Adrenal gland (tissue), 12 donors: ENCODE results near the gene YBX1. TPM values are rescaled to one million over a fixed set of nuclear protein-coding genes. Genes with fewer than 3 reads are reported as not detected.
"Not testable (repeated sequence)": the region's sequence is repeated elsewhere in the genome, so short reads cannot be mapped to it uniquely, and the experiment has no call there.

Source experiments
- DNase-seq, 7 donors: peaks; one replicate each; pipeline ENCODE4 v3.0.0-alpha.2; 2019 to 2020
- H3K27ac ChIP-seq, 5 donors: fragments of 200-600 bp; sonication (generic) in 4 of 5; 1 replicate in 3 of 5; 2 replicates in 2 of 5; pipeline versions ENCODE4 v1.5.1 to v1.8.0; 2016 to 2020; ENCODE audit warnings: mild to moderate bottlenecking in 1 of 5
- H3K27me3 ChIP-seq: fragments of 200-600 bp; 2 replicates; pipeline ENCODE4 v1.8.0; 2021
- H3K36me3 ChIP-seq, 2 donors: fragments of 200-600 bp; replicated peaks in 1 of 2; 1 replicate in 1 of 2; 2 replicates in 1 of 2; pipeline versions ENCODE4 v1.5.1 to v1.8.0; 2018 to 2022
- H3K4me1 ChIP-seq, 2 donors: fragments of 200-600 bp; replicated peaks in 1 of 2; 1 replicate in 1 of 2; 2 replicates in 1 of 2; pipeline versions ENCODE4 v1.5.1 to v1.8.0; 2018 to 2021
- H3K4me3 ChIP-seq, 4 donors: fragments of 200-600 bp; sonication (generic) in 3 of 4; one replicate each; pipeline ENCODE4 v1.5.1; 2016 to 2018
- H3K9me3 ChIP-seq, 3 donors: fragments of 200-600 bp; sonication (generic) in 1 of 3; replicated peaks in 1 of 3; 1 replicate in 2 of 3; 2 replicates in 1 of 3; pipeline versions ENCODE4 v1.5.1 to v1.8.0; 2016 to 2021
- POLR2A ChIP-seq, 2 donors: fragments of 450-650 bp; IDR thresholded peaks; one replicate each; pipeline ENCODE4 v1.6.1; 2017; ENCODE audit warnings: antibody characterized with exemption in 2 of 2, mild to moderate bottlenecking in 2 of 2, moderate library complexity in 1 of 2
- WGBS, 4 donors: extraction: QIAGEN DNeasy Blood & Tissue Kit in 2 of 4; methylation state at CpG; one replicate each; pipeline versions ENCODE4 v1.1.5 to v1.1.7; 2013 to 2017; 5-methylcytosine and 5-hydroxymethylcytosine counted together
- intact Hi-C, 2 donors: fragments of 100-400 bp; cut with DNase I; formaldehyde crosslinking; loops; one replicate each; pipeline versions ENCODE4 v1.14.1 to v1.15.0; 2022 to 2023
- polyA plus RNA-seq, 3 donors: library from polyadenylated mRNA; stranded (reverse); fragments of 200-250 nt in 2 of 3; fragments of 350-450 nt in 1 of 3; fragmentation: Illumina TruSeq in 1 of 3; extraction: RNeasy Lipid Tissue Mini Kit (QIAGEN cat#74804) in 1 of 3; gene quantifications; one replicate each; pipeline ENCODE4 v1.2.3, GENCODE V29; 2013 to 2014
- total RNA-seq, 9 donors: library from RNA; depleted of rRNA in 4 of 9; stranded (reverse); fragments of >200 nt in 4 of 9; fragments of 120-200 nt in 1 of 9; fragmentation: NEBNext Ultra II Directional in 1 of 9; extraction: Animal tissue kit (Norgen Biotek cat#: 25700) in 1 of 9; gene quantifications; one replicate each; pipeline versions ENCODE4 v1.1.0 to v1.2.4, GENCODE V29; 2013 to 2023
- TF ChIP-seq, protein P1 (sequence below), 6 experiments: fragments of 450-650 bp in 4 of 6; fragments of 200-600 bp in 2 of 6; sonication (generic) in 1 of 6; IDR thresholded peaks; 1 replicate in 5 of 6; 2 replicates in 1 of 6; pipeline versions ENCODE4 v1.5.1 to v1.8.0; 2016 to 2021; ENCODE audit warnings: antibody characterized with exemption in 6 of 6, mild to moderate bottlenecking in 2 of 6, moderate library complexity in 1 of 6
- donor health status: healthy with polysubstance abuse.
- donor health status: Bipolar disorder and iron deficiency.
- donor health status: DM: yes; HTN: yes; CAD: no.
- donor health status: DM: no; HTN: no; CAD: no.
- donor health status: DM: no; HTN: no; CAD: no.
- donor health status: DM: yes; HTN: yes; CAD: no.

Gene YBX1
- total and polyA plus RNA-seq, 12 donors, result 281 to 995 (median 338) TPM

DNA sequence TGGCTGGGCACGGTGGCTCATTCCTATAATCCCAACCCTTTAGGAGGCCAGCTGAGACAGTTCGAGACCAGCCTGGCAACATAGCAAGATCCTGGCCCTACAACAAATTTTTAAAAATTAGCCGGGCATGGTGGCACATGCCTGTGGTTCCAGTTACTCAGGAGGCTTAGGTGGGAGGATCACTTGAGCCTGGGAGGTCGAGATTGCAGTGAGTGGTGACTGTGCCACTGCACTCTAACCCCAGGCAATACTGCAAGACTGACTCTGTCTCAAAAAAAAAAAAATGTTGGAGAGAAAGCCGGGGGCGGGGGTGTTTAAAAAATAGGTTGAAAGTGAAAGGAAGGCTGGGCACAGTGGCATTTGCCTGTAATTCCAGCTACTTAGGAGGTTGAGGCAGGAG lies 41.3 kb downstream of the YBX1 start:
- intact Hi-C loops, result no loop called here
- Histone ChIP-seq H3K4me1 (no peaks in the 10 kb centered on the region), H3K4me3 (no peak overlapping the region), H3K27me3 (no peaks in the 10 kb centered on the region), H3K9me3 (no peaks in the 10 kb centered on the region), H3K27ac (no peak overlapping the region), H3K36me3 (no peaks in the 10 kb centered on the region)
- TF ChIP-seq, protein P1, sequence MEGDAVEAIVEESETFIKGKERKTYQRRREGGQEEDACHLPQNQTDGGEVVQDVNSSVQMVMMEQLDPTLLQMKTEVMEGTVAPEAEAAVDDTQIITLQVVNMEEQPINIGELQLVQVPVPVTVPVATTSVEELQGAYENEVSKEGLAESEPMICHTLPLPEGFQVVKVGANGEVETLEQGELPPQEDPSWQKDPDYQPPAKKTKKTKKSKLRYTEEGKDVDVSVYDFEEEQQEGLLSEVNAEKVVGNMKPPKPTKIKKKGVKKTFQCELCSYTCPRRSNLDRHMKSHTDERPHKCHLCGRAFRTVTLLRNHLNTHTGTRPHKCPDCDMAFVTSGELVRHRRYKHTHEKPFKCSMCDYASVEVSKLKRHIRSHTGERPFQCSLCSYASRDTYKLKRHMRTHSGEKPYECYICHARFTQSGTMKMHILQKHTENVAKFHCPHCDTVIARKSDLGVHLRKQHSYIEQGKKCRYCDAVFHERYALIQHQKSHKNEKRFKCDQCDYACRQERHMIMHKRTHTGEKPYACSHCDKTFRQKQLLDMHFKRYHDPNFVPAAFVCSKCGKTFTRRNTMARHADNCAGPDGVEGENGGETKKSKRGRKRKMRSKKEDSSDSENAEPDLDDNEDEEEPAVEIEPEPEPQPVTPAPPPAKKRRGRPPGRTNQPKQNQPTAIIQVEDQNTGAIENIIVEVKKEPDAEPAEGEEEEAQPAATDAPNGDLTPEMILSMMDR (IDR thresholded peaks at IDR 0.05), result no peak
- TF ChIP-seq POLR2A (IDR thresholded peaks at IDR 0.05), result no peak
- WGBS, 4 donors, result 86 to 94% (median 88%) methylated on average over 6 of the region's 6 CpGs
- DNase-seq, result no peak

DNA sequence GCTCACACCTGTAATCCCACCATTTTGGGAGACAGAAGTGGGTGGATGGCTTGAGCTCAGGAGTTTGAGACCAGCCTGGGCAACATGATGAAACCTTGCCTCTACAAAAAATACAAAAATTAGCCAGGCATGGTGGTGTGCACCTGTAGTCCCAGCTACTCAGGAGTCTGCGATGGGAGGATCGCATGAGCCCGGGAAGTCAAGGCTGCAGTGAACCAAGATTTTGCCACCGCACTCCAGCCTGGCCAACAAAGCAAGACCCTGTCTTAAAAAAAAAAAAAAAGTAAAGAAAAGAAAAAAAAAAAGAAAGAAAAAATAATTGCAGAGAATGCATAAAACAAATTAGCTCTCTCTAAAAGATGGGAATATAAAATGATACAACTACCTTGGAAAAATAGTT lies 43.6 kb downstream of the YBX1 start:
- H3K27ac ChIP-seq, H3K27me3 ChIP-seq, H3K4me3 ChIP-seq, H3K9me3 ChIP-seq, H3K4me1 ChIP-seq, DNase-seq, intact Hi-C loops, H3K36me3 ChIP-seq: not testable (repeated sequence)
- 96 to 98% (median 97%) methylated on average over 4 of the region's 4 CpGs for WGBS, 4 donors

DNA sequence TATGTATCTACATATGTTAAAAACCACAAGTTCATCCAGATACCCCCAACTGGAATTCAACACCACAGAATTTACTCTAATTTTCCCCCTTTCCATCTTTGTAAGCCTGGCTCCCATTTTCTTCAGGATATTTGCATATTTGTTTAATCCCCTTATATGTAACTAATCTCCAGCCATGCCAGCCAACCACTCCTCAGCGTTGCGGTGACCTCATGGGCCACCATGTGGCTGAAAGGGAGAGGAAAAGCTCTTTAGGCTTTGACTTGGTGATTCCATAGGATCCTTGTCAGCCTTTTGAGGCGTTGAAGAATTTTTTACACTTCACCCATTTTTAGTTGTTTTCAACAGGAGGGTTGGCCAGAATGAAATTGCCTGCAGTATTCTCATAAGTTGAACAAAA lies 47.8 kb downstream of the YBX1 start:
- TF ChIP-seq POLR2A (IDR thresholded peaks at IDR 0.05), result no peak
- TF ChIP-seq, protein P1 (IDR thresholded peaks at IDR 0.05), result no peak
- H3K36me3 ChIP-seq, result no peaks in the 10 kb centered on the region
- H3K4me1 ChIP-seq, result no peaks in the 10 kb centered on the region
- intact Hi-C loops, result no loop called here
- DNase-seq, result no peak
- 89 to 95% (median 94%) methylated on average over 3 of the region's 3 CpGs for WGBS, 4 donors
- no peaks in the 10 kb centered on the region for H3K9me3 ChIP-seq
- H3K27me3 ChIP-seq, result no peaks in the 10 kb centered on the region
- no peak overlapping the region for H3K4me3 ChIP-seq
- no peak overlapping the region for H3K27ac ChIP-seq

DNA sequence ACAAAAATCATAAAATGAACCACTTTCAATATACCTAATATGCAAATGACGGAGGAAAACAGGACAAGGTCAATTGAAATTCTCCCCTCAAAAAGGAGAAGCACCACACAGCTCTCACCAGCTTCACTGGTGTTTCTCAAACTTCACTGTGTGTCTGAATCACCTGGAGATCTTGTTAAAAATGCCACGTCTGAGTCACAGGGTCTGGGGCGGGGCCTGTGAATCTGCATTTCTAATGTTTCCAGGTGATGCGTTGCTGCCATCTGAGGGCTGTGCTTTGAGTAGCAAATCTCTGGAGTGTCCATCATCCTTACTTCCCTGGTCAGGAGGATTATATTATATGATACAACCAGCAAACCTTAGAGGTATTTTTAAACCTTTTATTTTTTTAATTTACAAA lies 48.8 kb downstream of the YBX1 start:
- no peaks in the 10 kb centered on the region for H3K9me3 ChIP-seq
- 57 to 59% (median 57%) methylated on average over 4 of the region's 4 CpGs for WGBS, 4 donors
- TF ChIP-seq, protein P1 (IDR thresholded peaks at IDR 0.05), result no peak
- no peak for TF ChIP-seq POLR2A (IDR thresholded peaks at IDR 0.05)

DNA sequence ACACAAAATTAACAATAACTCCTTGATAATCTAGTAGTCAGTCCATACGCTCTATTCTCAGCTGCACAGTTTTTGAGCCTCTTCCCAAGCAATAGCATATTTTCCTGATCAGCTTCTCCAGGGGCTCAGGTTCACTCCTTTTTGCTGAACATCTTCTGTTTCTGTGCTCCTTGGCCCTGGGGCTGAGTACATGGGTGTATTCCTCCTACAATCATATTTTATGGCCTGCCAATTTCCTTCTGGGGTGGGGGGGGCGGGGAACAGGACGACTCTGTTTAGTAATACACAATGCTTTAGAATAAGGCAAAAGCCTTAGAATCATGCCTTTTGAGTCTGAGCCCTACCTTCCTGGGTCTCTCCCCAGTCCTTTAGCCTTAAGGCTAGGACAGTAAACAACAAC lies 49.4 kb downstream of the YBX1 start:
- no peaks in the 10 kb centered on the region for H3K4me1 ChIP-seq
- intact Hi-C loops, result no loop called here
- H3K9me3 ChIP-seq, result no peaks in the 10 kb centered on the region
- H3K27ac ChIP-seq, result no peak overlapping the region
- no peak overlapping the region for H3K4me3 ChIP-seq
- H3K36me3 ChIP-seq, result no peaks in the 10 kb centered on the region
- no peaks in the 10 kb centered on the region for H3K27me3 ChIP-seq
- WGBS, 4 donors, result 65 to 88% (median 78%) methylated on average over 3 of the region's 3 CpGs
- no peak for DNase-seq
- no peak for TF ChIP-seq POLR2A (IDR thresholded peaks at IDR 0.05)
- TF ChIP-seq, protein P1 (IDR thresholded peaks at IDR 0.05), result no peak

More for the DNA sequence above, 48.8 kb downstream of the YBX1 start:
- Histone ChIP-seq H3K27ac (no peak overlapping the region), H3K36me3 (no peaks in the 10 kb centered on the region), H3K27me3 (no peaks in the 10 kb centered on the region), H3K4me3 (no peak overlapping the region), H3K4me1 (no peaks in the 10 kb centered on the region)
- DNase-seq, result no peak
- intact Hi-C loops, result no loop called here
